RPMI7951 (cell line): ENCODE measurements around the gene DDAH1. TPM values are rescaled to one million over a fixed set of nuclear protein-coding genes. Genes with fewer than 3 reads are reported as not detected.
"Not testable (repeated sequence)": the region's sequence is repeated elsewhere in the genome, so short reads cannot be mapped to it uniquely, and the experiment has no call there.

ENCODE experiments used
- DNase-seq: peaks from one replicate; pipeline ENCODE4 v3.0.0-alpha.2; 2012; ENCODE audit warnings: low read depth
- total RNA-seq: library from RNA; depleted of rRNA; stranded (reverse); fragments of >200 nt; shearing (Covaris generic); gene quantifications from 2 replicates; pipeline ENCODE4 v1.2.3, GENCODE V29; 2014; rRNA removed

The DDAH1 gene
- 18.1 and 25.5 TPM in 2 replicates for total RNA-seq

GRCh38 chr1:85465099-85465785 lies at the start of gene DDAH1:
TSS of gene DDAH1 (minus strand) at chr1:85465159. CDS start at chr1:85465045, 114 bp downstream.
- peak; percentile 68 for DNase-seq

GRCh38 chr1:85513998-85514397 lies 49.0 kb upstream of the DDAH1 start:
- not testable (repeated sequence) for DNase-seq

- DNase-seq: no peak
Observed at GRCh38 chr1:85504417-85504816, 39.5 kb upstream of the DDAH1 start.

GRCh38 chr1:85502625-85503083 lies 37.7 kb upstream of the DDAH1 start:
- peak; percentile 75 for DNase-seq

- DNase-seq: no peak
Observed at GRCh38 chr1:85502171-85502570, 37.2 kb upstream of the DDAH1 start.

- no peak for DNase-seq
Observed at GRCh38 chr1:85501355-85501898, 36.5 kb upstream of the DDAH1 start.

- DNase-seq: no peak
Observed at GRCh38 chr1:85496941-85497582, 32.1 kb upstream of the DDAH1 start.

- peak; percentile 88 for DNase-seq
Observed at GRCh38 chr1:85495556-85495955, 30.6 kb upstream of the DDAH1 start.

GRCh38 chr1:85494904-85495266 lies 29.9 kb upstream of the DDAH1 start:
- peak; percentile 62 for DNase-seq

GRCh38 chr1:85494074-85494903 lies 29.3 kb upstream of the DDAH1 start:
- no peak for DNase-seq

GRCh38 chr1:85490270-85490985 lies 25.5 kb upstream of the DDAH1 start:
- DNase-seq: no peak

GRCh38 chr1:85488126-85488525 lies 23.2 kb upstream of the DDAH1 start:
- no peak for DNase-seq

GRCh38 chr1:85485516-85485915 lies 20.6 kb upstream of the DDAH1 start:
- no peak for DNase-seq

GRCh38 chr1:85484716-85485115 lies 19.8 kb upstream of the DDAH1 start:
- DNase-seq: no peak

- peak; percentile 58 for DNase-seq
Observed at GRCh38 chr1:85484264-85484663, 19.3 kb upstream of the DDAH1 start.

GRCh38 chr1:85481688-85482087 lies 16.7 kb upstream of the DDAH1 start:
- no peak for DNase-seq

GRCh38 chr1:85480566-85480965 lies 15.6 kb upstream of the DDAH1 start:
- DNase-seq: no peak

GRCh38 chr1:85479491-85479890 lies 14.5 kb upstream of the DDAH1 start:
- no peak for DNase-seq

- no peak for DNase-seq
Observed at GRCh38 chr1:85478366-85478765, 13.4 kb upstream of the DDAH1 start.

- DNase-seq: no peak
Observed at GRCh38 chr1:85475055-85475454, 10.1 kb upstream of the DDAH1 start.

GRCh38 chr1:85473390-85473789 lies 8.4 kb upstream of the DDAH1 start:
- no peak for DNase-seq

GRCh38 chr1:85471558-85471957 lies 6.6 kb upstream of the DDAH1 start:
- no peak for DNase-seq
